Smooth muscle cell (in vitro differentiated cells): ENCODE results near the gene DOCK4. TPM values are rescaled to one million over a fixed set of nuclear protein-coding genes. Genes with fewer than 3 reads are reported as not detected.

ENCODE experiments used
- DNase-seq: peaks from one replicate; lab custom pipeline; 2025; ENCODE audit not compliant: unreplicated experiment; lab: John Stamatoyannopoulos, UW
- H2AFZ ChIP-seq: fragments of 200-600 bp; sonication (generic); 2 replicates; pipeline ENCODE4 v1.6.0; 2016; ENCODE audit warnings: antibody characterized with exemption, low read depth, mild to moderate bottlenecking
- H3F3A ChIP-seq: fragments of 200-600 bp; sonication (generic); 2 replicates; pipeline ENCODE4 v1.6.0; 2017; ENCODE audit warnings: antibody characterized with exemption, low read depth
- H3K27ac ChIP-seq: fragments of 200-600 bp; sonication (generic); 2 replicates; pipeline ENCODE4 v1.5.1; 2016; ENCODE audit warnings: low read depth, mild to moderate bottlenecking
- H3K27me3 ChIP-seq: fragments of 200-600 bp; sonication (generic); 2 replicates; pipeline ENCODE4 v1.6.1; 2016; ENCODE audit warnings: low read depth, mild to moderate bottlenecking
- H3K36me3 ChIP-seq: fragments of 200-600 bp; sonication (generic); 2 replicates; pipeline ENCODE4 v1.5.1; 2016; ENCODE audit warnings: low read depth
- H3K4me1 ChIP-seq: fragments of 200-600 bp; sonication (generic); 2 replicates; pipeline ENCODE4 v1.5.1; 2016; ENCODE audit warnings: low read depth
- H3K4me2 ChIP-seq: fragments of 200-600 bp; sonication (generic); 2 replicates; pipeline ENCODE4 v1.6.0; 2016; ENCODE audit warnings: mild to moderate bottlenecking
- H3K4me3 ChIP-seq: fragments of 200-600 bp; sonication (generic); 2 replicates; pipeline ENCODE4 v1.5.1; 2016; ENCODE audit warnings: mild to moderate bottlenecking
- H3K79me2 ChIP-seq: fragments of 200-600 bp; sonication (generic); 2 replicates; pipeline ENCODE4 v1.6.0; 2016; ENCODE audit warnings: low read depth, mild to moderate bottlenecking
- H3K9ac ChIP-seq: fragments of 200-600 bp; sonication (generic); 2 replicates; pipeline ENCODE4 v1.6.0; 2016; ENCODE audit warnings: low read depth
- H3K9me3 ChIP-seq: fragments of 200-600 bp; sonication (generic); replicated peaks from 2 replicates; pipeline ENCODE4 v1.5.1; 2016; ENCODE audit warnings: low read depth
- H4K20me1 ChIP-seq: fragments of 200-600 bp; sonication (generic); 2 replicates; pipeline ENCODE4 v1.6.0; 2016; ENCODE audit warnings: low read depth
- CTCF ChIP-seq: fragments of 200-600 bp; sonication (generic); IDR thresholded peaks from 2 replicates; pipeline ENCODE4 v1.5.1; 2017; ENCODE audit warnings: borderline replicate concordance, mild to moderate bottlenecking, antibody characterized with exemption; ENCODE audit not compliant: insufficient read depth, poor library complexity, severe bottlenecking
- WGBS: methylation state at CpG from one replicate; pipeline ENCODE4 v1.1.7; 2016; ENCODE audit warnings: low lambda C conversion rate; 5-methylcytosine and 5-hydroxymethylcytosine counted together
- polyA plus RNA-seq: library from polyadenylated mRNA; unstranded; fragments of >200 nt; fragmentation: Nextera tagmentation; extraction: Ambion mirVana; gene quantifications from 2 replicates; pipeline ENCODE4 v1.2.1, GENCODE V29; 2016
- total RNA-seq: library from RNA; depleted of rRNA; stranded (reverse); fragments of >200 nt; gene quantifications from 2 replicates; pipeline ENCODE4 v1.2.3, GENCODE V29; 2014

The DOCK4 gene
- total and polyA plus RNA-seq, 2 experiments from 2014 or later = 7.4 to 20.5 TPM

- Histone ChIP-seq H3K4me3 (no peak overlapping the region), H3K36me3 (no peaks in the 10 kb centered on the region), H3K79me2 (peaks cover 60% of the 10 kb centered on the region), H4K20me1 (peaks cover 36% of the 10 kb centered on the region), H3K9ac (no peak overlapping the region), H3K4me1 (no peaks in the 10 kb centered on the region), H3F3A (no peaks in the 10 kb centered on the region), H3K27me3 (no peaks in the 10 kb centered on the region), H3K4me2 (no peak overlapping the region), H3K27ac (no peak overlapping the region), H3K9me3 (no peaks in the 10 kb centered on the region), H2AFZ (no peak overlapping the region)
- WGBS = 97% methylated on average over 2 of the region's 2 CpGs
- TF ChIP-seq CTCF = no peak
- no peak for DNase-seq
Measured at GRCh38 chr7:112224186-112224585, 18.0 kb upstream of the DOCK4 start.

- Histone ChIP-seq H4K20me1 (peaks cover 38% of the 10 kb centered on the region), H3K36me3 (no peaks in the 10 kb centered on the region), H3K4me3 (no peak overlapping the region), H3K27me3 (no peaks in the 10 kb centered on the region), H3K79me2 (peaks cover 60% of the 10 kb centered on the region), H3K27ac (no peak overlapping the region), H3K9ac (no peak overlapping the region), H3F3A (no peaks in the 10 kb centered on the region), H2AFZ (no peak overlapping the region), H3K4me2 (no peak overlapping the region), H3K4me1 (no peaks in the 10 kb centered on the region), H3K9me3 (no peaks in the 10 kb centered on the region)
- 95% methylated on average over 3 of the region's 3 CpGs for WGBS
- no peak for DNase-seq
- no peak for TF ChIP-seq CTCF
Measured at GRCh38 chr7:112223310-112223709, 17.1 kb upstream of the DOCK4 start.

GRCh38 chr7:112220877-112221434 is 14.8 kb upstream of the DOCK4 start:
- TF ChIP-seq CTCF = no peak
- Histone ChIP-seq H3K36me3 (no peaks in the 10 kb centered on the region), H3F3A (no peaks in the 10 kb centered on the region), H3K79me2 (peaks cover 42% of the 10 kb centered on the region), H3K27me3 (no peaks in the 10 kb centered on the region), H3K4me1 (no peaks in the 10 kb centered on the region), H3K27ac (no peak overlapping the region), H3K4me2 (no peak overlapping the region), H3K9me3 (no peaks in the 10 kb centered on the region), H3K4me3 (no peak overlapping the region), H4K20me1 (peaks cover 35% of the 10 kb centered on the region), H3K9ac (no peak overlapping the region), H2AFZ (no peak overlapping the region)
- WGBS = 93% methylated on average over 20 of the region's 20 CpGs
- no peak for DNase-seq

GRCh38 chr7:112215787-112216186 is 9.6 kb upstream of the DOCK4 start:
- Histone ChIP-seq H3K4me3 (no peak overlapping the region), H3K4me1 (no peaks in the 10 kb centered on the region), H3K9ac (no peak overlapping the region), H3K36me3 (no peaks in the 10 kb centered on the region), H3K27ac (no peak overlapping the region), H3K79me2 (peaks cover 48% of the 10 kb centered on the region), H3F3A (no peaks in the 10 kb centered on the region), H3K27me3 (no peaks in the 10 kb centered on the region), H3K9me3 (no peaks in the 10 kb centered on the region), H2AFZ (no peak overlapping the region), H3K4me2 (no peak overlapping the region), H4K20me1 (peaks cover 69% of the 10 kb centered on the region)
- TF ChIP-seq CTCF = no peak
- DNase-seq = no peak
- WGBS = 85% methylated on average over 4 of the region's 4 CpGs
